Nephron progenitor cell (in vitro differentiated cells): ENCODE results near the gene ABCC3.

Experiments
- DNase-seq: peaks from one replicate; pipeline ENCODE4 v3.0.0; 2021
- H3K27ac Mint-ChIP-seq: 2 replicates; pipeline ENCODE4 v1.8.0; 2021; ENCODE audit warnings: mild to moderate bottlenecking, moderate library complexity, mixed read lengths
- H3K27me3 Mint-ChIP-seq: 2 replicates; pipeline ENCODE4 v1.8.0; 2021; ENCODE audit warnings: mild to moderate bottlenecking, low read depth, mixed read lengths; ENCODE audit not compliant: poor library complexity
- H3K36me3 Mint-ChIP-seq: 2 replicates; pipeline ENCODE4 v1.8.0; 2021; ENCODE audit warnings: low read depth, mixed read lengths
- H3K4me1 Mint-ChIP-seq: 2 replicates; pipeline ENCODE4 v1.8.0; 2021; ENCODE audit warnings: mixed read lengths
- H3K4me3 Mint-ChIP-seq: 2 replicates; pipeline ENCODE4 v1.8.0; 2021; ENCODE audit warnings: mild to moderate bottlenecking, moderate library complexity, mixed read lengths
- H3K9me3 Mint-ChIP-seq: 2 replicates; pipeline ENCODE4 v1.8.0; 2021; ENCODE audit warnings: mild to moderate bottlenecking, moderate library complexity, mixed read lengths
- CTCF ChIP-seq: fragments of 200-600 bp; sonication (generic); IDR thresholded peaks from 2 replicates; pipeline ENCODE4 v1.5.0; 2021; ENCODE audit warnings: antibody characterized with exemption

ABCC3 gene

GRCh38 chr17:50661795-50662391, 27.2 kb downstream of the ABCC3 start:
- H3K27me3 Mint-ChIP-seq, result peaks cover 12% of the 10 kb centered on the region
- H3K4me3 Mint-ChIP-seq, result no peak overlapping the region
- H3K27ac Mint-ChIP-seq, result peak overlapping the region; percentile 58
- peaks cover 45% of the 10 kb centered on the region for H3K4me1 Mint-ChIP-seq
- no peaks in the 10 kb centered on the region for H3K36me3 Mint-ChIP-seq
- no peak for DNase-seq
- TF ChIP-seq CTCF, result no peak
- no peaks in the 10 kb centered on the region for H3K9me3 Mint-ChIP-seq

- H3K36me3 Mint-ChIP-seq, result no peaks in the 10 kb centered on the region
- H3K4me3 Mint-ChIP-seq, result no peak overlapping the region
- no peak overlapping the region for H3K27ac Mint-ChIP-seq
- H3K9me3 Mint-ChIP-seq, result no peaks in the 10 kb centered on the region
- DNase-seq, result no peak
- H3K4me1 Mint-ChIP-seq, result peaks cover 51% of the 10 kb centered on the region
- TF ChIP-seq CTCF, result no peak
- peaks cover 12% of the 10 kb centered on the region for H3K27me3 Mint-ChIP-seq
These were observed 28.0 kb downstream of the ABCC3 start for GRCh38 chr17:50662632-50663225.

- peaks cover 12% of the 10 kb centered on the region for H3K27me3 Mint-ChIP-seq
- no peak for TF ChIP-seq CTCF
- no peaks in the 10 kb centered on the region for H3K9me3 Mint-ChIP-seq
- H3K36me3 Mint-ChIP-seq, result no peaks in the 10 kb centered on the region
- DNase-seq, result no peak
- H3K27ac Mint-ChIP-seq, result no peak overlapping the region
- H3K4me3 Mint-ChIP-seq, result no peak overlapping the region
- H3K4me1 Mint-ChIP-seq, result peaks cover 51% of the 10 kb centered on the region
These were observed 29.2 kb downstream of the ABCC3 start for GRCh38 chr17:50663812-50664374.

GRCh38 chr17:50664788-50665458, 30.2 kb downstream of the ABCC3 start:
- peaks cover 15% of the 10 kb centered on the region for H3K27me3 Mint-ChIP-seq
- no peak overlapping the region for H3K27ac Mint-ChIP-seq
- H3K4me1 Mint-ChIP-seq, result peaks cover 48% of the 10 kb centered on the region
- H3K36me3 Mint-ChIP-seq, result no peaks in the 10 kb centered on the region
- H3K9me3 Mint-ChIP-seq, result no peaks in the 10 kb centered on the region
- no peak overlapping the region for H3K4me3 Mint-ChIP-seq
- DNase-seq, result no peak
- no peak for TF ChIP-seq CTCF

GRCh38 chr17:50665838-50666237, 31.2 kb downstream of the ABCC3 start:
- H3K9me3 Mint-ChIP-seq, result no peaks in the 10 kb centered on the region
- no peak for DNase-seq
- H3K4me1 Mint-ChIP-seq, result peaks cover 40% of the 10 kb centered on the region
- H3K4me3 Mint-ChIP-seq, result no peak overlapping the region
- peaks cover 15% of the 10 kb centered on the region for H3K27me3 Mint-ChIP-seq
- no peak overlapping the region for H3K27ac Mint-ChIP-seq
- no peaks in the 10 kb centered on the region for H3K36me3 Mint-ChIP-seq
- no peak for TF ChIP-seq CTCF
